ENCODE measurements around the gene SLAMF7.

The SLAMF7 gene

GRCh38 chr1:160797861-160798273 lies 58.8 kb downstream of the SLAMF7 start:
- no peak overlapping the region for H3K27ac ChIP-seq (ENCODE audit: low read length)
- no peaks in the 10 kb centered on the region for H3K27me3 ChIP-seq (ENCODE audit: low read depth, low read length)
- H3K36me3 ChIP-seq (ENCODE audit: control insufficient read depth in 1 of 2, insufficient read depth in 2 of 2, low read length in 2 of 2): no peaks in the 10 kb centered on the region
- no peak overlapping the region for H3K4me3 ChIP-seq (ENCODE audit: low read depth in 1 of 2, low read length in 2 of 2)
- peaks cover 0 to 7% of the 10 kb centered on the region in 2 donors for H3K9me3 ChIP-seq (ENCODE audit: control insufficient read depth in 1 of 2, low read length in 2 of 2)
- H3K4me1 ChIP-seq (ENCODE audit: control insufficient read depth in 1 of 2, insufficient read depth in 2 of 2, low read length in 2 of 2): no peaks in the 10 kb centered on the region

GRCh38 chr1:160798439-160798838 lies 59.4 kb downstream of the SLAMF7 start:
- H3K27me3 ChIP-seq (ENCODE audit: low read depth, low read length): no peaks in the 10 kb centered on the region
- H3K27ac ChIP-seq (ENCODE audit: low read length): no peak overlapping the region
- no peak overlapping the region for H3K4me3 ChIP-seq (ENCODE audit: low read depth in 1 of 2, low read length in 2 of 2)
- no peaks in the 10 kb centered on the region for H3K36me3 ChIP-seq (ENCODE audit: control insufficient read depth in 1 of 2, insufficient read depth in 2 of 2, low read length in 2 of 2)
- H3K4me1 ChIP-seq (ENCODE audit: control insufficient read depth in 1 of 2, insufficient read depth in 2 of 2, low read length in 2 of 2): no peaks in the 10 kb centered on the region
- peaks cover 0 to 7% of the 10 kb centered on the region in 2 donors for H3K9me3 ChIP-seq (ENCODE audit: control insufficient read depth in 1 of 2, low read length in 2 of 2)

GRCh38 chr1:160799641-160800040 lies 60.6 kb downstream of the SLAMF7 start:
- Histone ChIP-seq H3K36me3 (ENCODE audit: control insufficient read depth in 1 of 2, insufficient read depth in 2 of 2, low read length in 2 of 2) (no peaks in the 10 kb centered on the region), H3K27ac (ENCODE audit: low read length) (no peak overlapping the region), H3K4me3 (ENCODE audit: low read depth in 1 of 2, low read length in 2 of 2) (no peak overlapping the region)

GRCh38 chr1:160800142-160800541 lies 61.1 kb downstream of the SLAMF7 start:
- Histone ChIP-seq H3K4me3 (ENCODE audit: low read depth in 1 of 2, low read length in 2 of 2) (no peak overlapping the region), H3K9me3 (ENCODE audit: control insufficient read depth in 1 of 2, low read length in 2 of 2) (peaks cover 0 to 3% of the 10 kb centered on the region in 2 donors), H3K27ac (ENCODE audit: low read length) (no peak overlapping the region)

More at GRCh38 chr1:160799641-160800040, 60.6 kb downstream of the SLAMF7 start:
- Histone ChIP-seq H3K9me3 (ENCODE audit: control insufficient read depth in 1 of 2, low read length in 2 of 2) (peaks cover 0 to 7% of the 10 kb centered on the region in 2 donors), H3K4me1 (ENCODE audit: control insufficient read depth in 1 of 2, insufficient read depth in 2 of 2, low read length in 2 of 2) (no peaks in the 10 kb centered on the region), H3K27me3 (ENCODE audit: low read depth, low read length) (no peaks in the 10 kb centered on the region)

GRCh38 chr1:160800645-160801408 lies 61.8 kb downstream of the SLAMF7 start:
- Histone ChIP-seq H3K27me3 (ENCODE audit: low read depth, low read length) (no peaks in the 10 kb centered on the region), H3K9me3 (ENCODE audit: control insufficient read depth in 1 of 2, low read length in 2 of 2) (no peaks in the 10 kb centered on the region), H3K4me1 (ENCODE audit: control insufficient read depth in 1 of 2, insufficient read depth in 2 of 2, low read length in 2 of 2) (no peaks in the 10 kb centered on the region), H3K27ac (ENCODE audit: low read length) (no peak overlapping the region), H3K4me3 (ENCODE audit: low read depth in 1 of 2, low read length in 2 of 2) (no peak overlapping the region), H3K36me3 (ENCODE audit: control insufficient read depth in 1 of 2, insufficient read depth in 2 of 2, low read length in 2 of 2) (no peaks in the 10 kb centered on the region)

More at GRCh38 chr1:160800142-160800541, 61.1 kb downstream of the SLAMF7 start:
- H3K4me1 ChIP-seq (ENCODE audit: control insufficient read depth in 1 of 2, insufficient read depth in 2 of 2, low read length in 2 of 2): no peaks in the 10 kb centered on the region
- H3K36me3 ChIP-seq (ENCODE audit: control insufficient read depth in 1 of 2, insufficient read depth in 2 of 2, low read length in 2 of 2): no peaks in the 10 kb centered on the region
- H3K27me3 ChIP-seq (ENCODE audit: low read depth, low read length): no peaks in the 10 kb centered on the region

GRCh38 chr1:160801836-160802580 lies 63.0 kb downstream of the SLAMF7 start:
- Histone ChIP-seq H3K4me3 (ENCODE audit: low read depth in 1 of 2, low read length in 2 of 2) (no peak overlapping the region), H3K27me3 (ENCODE audit: low read depth, low read length) (no peaks in the 10 kb centered on the region), H3K9me3 (ENCODE audit: control insufficient read depth in 1 of 2, low read length in 2 of 2) (peaks cover 5 to 7% of the 10 kb centered on the region in 2 donors), H3K4me1 (ENCODE audit: control insufficient read depth in 1 of 2, insufficient read depth in 2 of 2, low read length in 2 of 2) (no peaks in the 10 kb centered on the region), H3K27ac (ENCODE audit: low read length) (no peak overlapping the region), H3K36me3 (ENCODE audit: control insufficient read depth in 1 of 2, insufficient read depth in 2 of 2, low read length in 2 of 2) (no peaks in the 10 kb centered on the region)

All from muscle layer of duodenum (tissue), 2 donors.